Heart right ventricle (tissue), 16 donors: ENCODE data around the gene FGGY. TPM values are rescaled to one million over a fixed set of nuclear protein-coding genes. Genes with fewer than 3 reads are reported as not detected.

Source experiments
- ATAC-seq, 8 donors: fragments of 200-7000 bp; cut with Tn5 transposase; one replicate each; pipeline ENCODE4 v1.9.1; 2020; ENCODE audit warnings: mild to moderate bottlenecking in 8 of 8, moderate library complexity in 8 of 8, moderate number of reproducible peaks in 1 of 8
- DNase-seq, 2 donors: peaks; one replicate each; pipeline ENCODE4 v3.0.0-alpha.2; 2020
- H3K27ac ChIP-seq, 10 donors: fragments of 200-600 bp; sonication (generic) in 2 of 10; one replicate each; pipeline versions ENCODE4 v1.5.0 to v1.8.0; 2020 to 2022; ENCODE audit warnings: mild to moderate bottlenecking in 3 of 10
- H3K27me3 ChIP-seq, 7 donors: fragments of 200-600 bp; one replicate each; pipeline ENCODE4 v1.8.0; 2021 to 2022; ENCODE audit warnings: mild to moderate bottlenecking in 2 of 7
- H3K36me3 ChIP-seq, 9 donors: fragments of 200-600 bp; sonication (generic) in 1 of 9; one replicate each; pipeline versions ENCODE4 v1.5.0 to v1.8.0; 2020 to 2022; ENCODE audit warnings: mild to moderate bottlenecking in 2 of 9
- H3K4me1 ChIP-seq, 9 donors: fragments of 200-600 bp; sonication (generic) in 1 of 9; one replicate each; pipeline versions ENCODE4 v1.5.0 to v1.8.0; 2020 to 2022; ENCODE audit warnings: mild to moderate bottlenecking in 4 of 9
- H3K4me3 ChIP-seq, 10 donors: fragments of 200-600 bp; sonication (generic) in 2 of 10; one replicate each; pipeline versions ENCODE4 v1.5.0 to v1.8.0; 2020 to 2022; ENCODE audit warnings: mild to moderate bottlenecking in 7 of 10, moderate library complexity in 2 of 10
- H3K9me3 ChIP-seq, 11 donors: fragments of 200-600 bp in 10 of 11; sonication (generic) in 2 of 11; one replicate each; pipeline versions ENCODE4 v1.5.0 to v1.8.0; 2013 to 2022; ENCODE audit warnings: mild to moderate bottlenecking in 2 of 11, control low read depth in 1 of 11, moderate library complexity in 1 of 11
- CTCF ChIP-seq, 9 donors: fragments of 200-600 bp; sonication (generic) in 2 of 9; IDR thresholded peaks; one replicate each; pipeline versions ENCODE4 v1.5.0 to v1.8.0; 2021 to 2022; ENCODE audit warnings: antibody characterized with exemption in 9 of 9, mild to moderate bottlenecking in 5 of 9, moderate library complexity in 1 of 9
- WGBS, 2 donors: extraction: QIAGEN DNeasy Blood & Tissue Kit; methylation state at CpG; one replicate each; pipeline ENCODE4 v1.1.7; 2013; ENCODE audit warnings: inconsistent platforms in 1 of 2; 5-methylcytosine and 5-hydroxymethylcytosine counted together
- intact Hi-C, 10 donors: fragments of 100-400 bp; cut with DNase I; formaldehyde crosslinking; loops; one replicate each; pipeline versions ENCODE4 v1.11.1 to v1.14.2; 2022
- polyA plus RNA-seq, 2 donors: library from polyadenylated mRNA; stranded (reverse); fragments of 200-250 nt; gene quantifications; one replicate each; pipeline ENCODE4 v1.2.3, GENCODE V29; 2013
- total RNA-seq, 10 donors: library from RNA; stranded (reverse); fragmentation: NEBNext Ultra II Directional in 3 of 10; extraction: Animal tissue kit (Norgen Biotek cat#: 25700) in 3 of 10; gene quantifications; one replicate each; pipeline versions ENCODE4 v1.2.1 to v1.2.4, GENCODE V29; 2021 to 2023
- donor health status: Arrhythmogenic right ventricular cardiomyopathy.
- donor health status: ischemic (EF 13 %, LVEDD 7.1; RV severe dilation, severe dysfunction).
- donor health status: healthy with polysubstance abuse.
- donor health status: DM: no; HTN: yes; CAD: no.
- donor health status: DM: no; HTN: no; CAD: no.
- donor health status: ischemic (EF 25% LVEDD 6.9; RV normal size, moderate dysfunction).
- donor health status: ischemic (EF 25% LVEDD 5.7; RV mildly dilated, moderate dysfunction).
- donor health status: healthy.
- donor health status: DM: yes; HTN: yes; CAD: no.
- donor health status: Ischemic cardiomyopathy.
- donor health status: ischemic (EF 35%, LVEDD 5.7; RV mildly dilated, moderate dysfunction).
- donor health status: nonischemic (EF 11% LVEDD 7.7; RV severe dilation, severe dysfunction).
- donor health status: DM: yes; HTN: yes; CAD: no.
- donor health status: PGD.
- donor health status: ischemic (EF 29% LVEDD 5.4; RV normal size, mild dysfunction).
- donor health status: nonischemic (EF 23%, LVEDD 6.1; RV moderate dilation, normal function).

The FGGY gene
- total and polyA plus RNA-seq, 12 donors, result 3.1 to 51.8 (median 34.7) TPM

- H3K27me3 ChIP-seq, result no peaks in the 10 kb centered on the region
- no peak for TF ChIP-seq CTCF (IDR thresholded peaks at IDR 0.05)
- peaks cover 0 to 12% (median 3%) of the 10 kb centered on the region in 9 donors for H3K4me1 ChIP-seq
- H3K27ac ChIP-seq, result no peak overlapping the region
- ATAC-seq, result no peak
- DNase-seq, result no peak
- 88 to 93% methylated on average over 2 of the region's 2 CpGs for WGBS, 2 donors
- intact Hi-C loops, result loop anchor here in 1 of 10 donors (10.0 kb wide), 1 partner anchor 392 kb away; no protein-coding TSS in a partner anchor
- peaks cover 0 to 27% (median 6%) of the 10 kb centered on the region in 11 donors for H3K9me3 ChIP-seq
- no peak overlapping the region for H3K4me3 ChIP-seq
- H3K36me3 ChIP-seq, result no peaks in the 10 kb centered on the region
Observed at GRCh38 chr1:59302871-59303270, 6.0 kb downstream of the FGGY start.

GRCh38 chr1:59305188-59305587 is 8.3 kb downstream of the FGGY start:
- no peak overlapping the region for H3K4me3 ChIP-seq
- no peaks in the 10 kb centered on the region for H3K4me1 ChIP-seq
- no peak overlapping the region for H3K27ac ChIP-seq
- DNase-seq (no peak), ATAC-seq (no peak)
- no peaks in the 10 kb centered on the region for H3K27me3 ChIP-seq
- no peaks in the 10 kb centered on the region for H3K36me3 ChIP-seq
- TF ChIP-seq CTCF (IDR thresholded peaks at IDR 0.05), result no peak
- peaks cover 0 to 27% (median 6%) of the 10 kb centered on the region in 11 donors for H3K9me3 ChIP-seq
- intact Hi-C loops, result loop anchor here in 1 of 10 donors (10.0 kb wide), 1 partner anchor 390 kb away; no protein-coding TSS in a partner anchor

GRCh38 chr1:59307591-59307990 is 10.7 kb downstream of the FGGY start:
- intact Hi-C loops, result loop anchor here in 1 of 10 donors (10.0 kb wide), 1 partner anchor 387 kb away; no protein-coding TSS in a partner anchor
- DNase-seq, result no peak

GRCh38 chr1:59308839-59309238 is 11.9 kb downstream of the FGGY start:
- H3K36me3 ChIP-seq, result no peaks in the 10 kb centered on the region
- H3K4me3 ChIP-seq, result no peak overlapping the region
- peaks cover 0 to 24% (median 6%) of the 10 kb centered on the region in 11 donors for H3K9me3 ChIP-seq
- intact Hi-C loops, result loop anchor here in 1 of 10 donors (10.0 kb wide), 1 partner anchor 386 kb away; no protein-coding TSS in a partner anchor
- H3K27ac ChIP-seq, result no peak overlapping the region
- ATAC-seq, result no peak
- DNase-seq, result no peak
- H3K27me3 ChIP-seq, result no peaks in the 10 kb centered on the region
- no peak for TF ChIP-seq CTCF (IDR thresholded peaks at IDR 0.05)
- H3K4me1 ChIP-seq, result no peaks in the 10 kb centered on the region

More at GRCh38 chr1:59307591-59307990, 10.7 kb downstream of the FGGY start:
- ATAC-seq, result no peak
- Histone ChIP-seq H3K27ac (no peak overlapping the region), H3K9me3 (peaks cover 0 to 24% (median 6%) of the 10 kb centered on the region in 11 donors), H3K4me3 (no peak overlapping the region), H3K36me3 (no peaks in the 10 kb centered on the region), H3K4me1 (no peaks in the 10 kb centered on the region), H3K27me3 (no peaks in the 10 kb centered on the region)
- no peak for TF ChIP-seq CTCF (IDR thresholded peaks at IDR 0.05)
